HAP-1 (cell line): ENCODE data around the gene ACADM.
"Not testable (repeated sequence)": the region's sequence is repeated elsewhere in the genome, so short reads cannot be mapped to it uniquely, and the experiment has no call there.

Source experiments
- DNase-seq, 2 experiments: peaks; one replicate each; pipeline ENCODE4 v3.0.0-alpha.2; 2016 to 2020; ENCODE audit warnings: low spot score in 2 of 2
- H3K27me3 ChIP-seq: fragments of 250-450 bp; sonication (Bioruptor Pico); 2 replicates; pipeline ENCODE4 v1.5.1; 2020; ENCODE audit warnings: low read depth, mild to moderate bottlenecking, moderate library complexity
- H3K36me3 ChIP-seq: fragments of 250-450 bp; sonication (Bioruptor Pico); replicated peaks from 2 replicates; pipeline ENCODE4 v1.5.1; 2020; ENCODE audit warnings: mild to moderate bottlenecking
- H3K4me1 ChIP-seq: fragments of 250-450 bp; sonication (Bioruptor Pico); 2 replicates; pipeline ENCODE4 v1.5.1; 2020; ENCODE audit warnings: mild to moderate bottlenecking
- H3K4me3 ChIP-seq: fragments of 250-450 bp; sonication (Bioruptor Pico); 2 replicates; pipeline ENCODE4 v1.5.1; 2020; ENCODE audit warnings: mild to moderate bottlenecking, moderate library complexity
- H3K9me3 ChIP-seq: fragments of 250-450 bp; sonication (Bioruptor Pico); 2 replicates; pipeline ENCODE4 v1.5.1; 2020; ENCODE audit warnings: mild to moderate bottlenecking, moderate library complexity
- in situ Hi-C: fragments of 300-500 bp; cut with MboI; formaldehyde crosslinking; loops from 3 replicates; pipeline ENCODE4 v1.14.3; 2020; ENCODE audit warnings: low sequenced_read_pairs, inconsistent platforms, mixed read lengths

ACADM gene

GRCh38 chr1:75758543-75758942 lies 34.0 kb downstream of the ACADM start:
- H3K9me3 ChIP-seq, DNase-seq, in situ Hi-C loops, H3K4me1 ChIP-seq, H3K27me3 ChIP-seq, H3K4me3 ChIP-seq: not testable (repeated sequence)
- peaks cover 26% of the 10 kb centered on the region for H3K36me3 ChIP-seq

GRCh38 chr1:75764057-75764655 lies 39.6 kb downstream of the ACADM start:
- in situ Hi-C loops, result no loop called here
- peaks cover 6% of the 10 kb centered on the region; the same call in 1 of the 2 replicates for H3K36me3 ChIP-seq
- DNase-seq, result no peak

GRCh38 chr1:75765697-75766355 lies 41.3 kb downstream of the ACADM start:
- no peak for DNase-seq
- in situ Hi-C loops, result no loop called here
- H3K36me3 ChIP-seq, result peaks cover 6% of the 10 kb centered on the region; the same call in 1 of the 2 replicates
- no peaks in the 10 kb centered on the region for H3K9me3 ChIP-seq
- no peak overlapping the region for H3K4me3 ChIP-seq
- peaks cover 19% of the 10 kb centered on the region for H3K4me1 ChIP-seq
- no peaks in the 10 kb centered on the region for H3K27me3 ChIP-seq

More at GRCh38 chr1:75764057-75764655, 39.6 kb downstream of the ACADM start:
- Histone ChIP-seq H3K4me1 (peaks cover 16% of the 10 kb centered on the region), H3K27me3 (no peaks in the 10 kb centered on the region), H3K4me3 (no peak overlapping the region), H3K9me3 (no peaks in the 10 kb centered on the region)

DNA sequence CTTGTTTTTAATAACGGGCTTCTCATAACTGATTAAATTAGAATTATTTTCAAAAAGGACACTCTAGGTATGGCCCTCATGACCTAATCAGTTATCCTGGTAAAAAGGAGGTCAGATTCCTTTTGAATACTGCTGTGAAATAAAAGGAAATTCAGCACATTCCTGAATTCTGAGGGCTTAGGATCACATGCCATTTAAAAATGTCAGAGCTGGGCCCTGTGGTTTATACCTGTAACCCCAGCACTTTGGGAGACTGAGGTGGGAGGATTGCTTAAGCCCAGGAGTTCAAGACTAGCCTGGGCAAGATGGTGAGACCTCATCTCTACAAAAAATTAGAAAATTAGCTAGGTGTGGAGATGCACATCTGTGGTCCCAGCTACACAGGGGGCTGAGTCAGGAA lies 43.5 kb downstream of the ACADM start:
- H3K27me3 ChIP-seq, result no peaks in the 10 kb centered on the region
- no peaks in the 10 kb centered on the region for H3K9me3 ChIP-seq
- DNase-seq, result no peak
- peaks cover 19% of the 10 kb centered on the region for H3K4me1 ChIP-seq
- in situ Hi-C loops, result no loop called here
- no peaks in the 10 kb centered on the region for H3K36me3 ChIP-seq
- H3K4me3 ChIP-seq, result no peak overlapping the region

- Histone ChIP-seq H3K36me3 (no peaks in the 10 kb centered on the region), H3K27me3 (no peaks in the 10 kb centered on the region), H3K4me3 (no peak overlapping the region), H3K9me3 (no peaks in the 10 kb centered on the region), H3K4me1 (peaks cover 9% of the 10 kb centered on the region)
- in situ Hi-C loops, result no loop called here
- no peak for DNase-seq
These were observed 46.3 kb downstream of the ACADM start for GRCh38 chr1:75770761-75771160.

- no peaks in the 10 kb centered on the region for H3K9me3 ChIP-seq
- no peaks in the 10 kb centered on the region for H3K27me3 ChIP-seq
- in situ Hi-C loops, result no loop called here
- no peak overlapping the region for H3K4me3 ChIP-seq
- no peak for DNase-seq
- H3K36me3 ChIP-seq, result no peaks in the 10 kb centered on the region
- H3K4me1 ChIP-seq, result peaks cover 9% of the 10 kb centered on the region
These were observed 47.5 kb downstream of the ACADM start for GRCh38 chr1:75771978-75772377.

GRCh38 chr1:75777812-75778211 lies 53.3 kb downstream of the ACADM start:
- H3K27me3 ChIP-seq, H3K4me1 ChIP-seq, in situ Hi-C loops, H3K9me3 ChIP-seq, DNase-seq, H3K4me3 ChIP-seq, H3K36me3 ChIP-seq: not testable (repeated sequence)

DNA sequence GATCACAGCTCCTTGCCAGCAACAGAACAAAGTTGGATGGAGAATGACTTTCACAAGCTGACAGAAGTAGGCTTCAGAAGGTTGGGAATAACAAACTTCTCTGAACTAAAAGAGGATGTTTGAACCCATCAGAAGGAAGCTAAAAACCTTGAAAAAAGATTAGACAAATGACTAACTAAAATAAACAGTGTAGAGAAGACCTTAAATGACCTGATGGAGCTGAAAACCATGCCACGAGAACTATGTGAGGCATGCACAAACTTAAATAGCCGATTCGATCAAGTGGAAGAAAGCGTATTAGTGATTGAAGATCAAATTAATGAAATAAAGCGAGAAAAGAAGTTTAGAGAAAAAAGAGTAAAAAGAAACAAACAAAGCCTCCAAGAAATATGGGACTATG lies 54.2 kb downstream of the ACADM start:
- DNase-seq, in situ Hi-C loops, H3K9me3 ChIP-seq: not testable (repeated sequence)

GRCh38 chr1:75780183-75780582 lies 55.7 kb downstream of the ACADM start:
- in situ Hi-C loops, H3K9me3 ChIP-seq, H3K4me1 ChIP-seq, H3K36me3 ChIP-seq, DNase-seq, H3K27me3 ChIP-seq, H3K4me3 ChIP-seq: not testable (repeated sequence)

More for the DNA sequence above, 54.2 kb downstream of the ACADM start:
- H3K4me1 ChIP-seq, H3K27me3 ChIP-seq, H3K4me3 ChIP-seq, H3K36me3 ChIP-seq: not testable (repeated sequence)

- H3K4me3 ChIP-seq, DNase-seq, H3K9me3 ChIP-seq, H3K27me3 ChIP-seq, in situ Hi-C loops: not testable (repeated sequence)
- Histone ChIP-seq H3K36me3 (peaks cover 24% of the 10 kb centered on the region), H3K4me1 (peaks cover 10% of the 10 kb centered on the region)
These were observed 59.4 kb downstream of the ACADM start for GRCh38 chr1:75783920-75784319.

DNA sequence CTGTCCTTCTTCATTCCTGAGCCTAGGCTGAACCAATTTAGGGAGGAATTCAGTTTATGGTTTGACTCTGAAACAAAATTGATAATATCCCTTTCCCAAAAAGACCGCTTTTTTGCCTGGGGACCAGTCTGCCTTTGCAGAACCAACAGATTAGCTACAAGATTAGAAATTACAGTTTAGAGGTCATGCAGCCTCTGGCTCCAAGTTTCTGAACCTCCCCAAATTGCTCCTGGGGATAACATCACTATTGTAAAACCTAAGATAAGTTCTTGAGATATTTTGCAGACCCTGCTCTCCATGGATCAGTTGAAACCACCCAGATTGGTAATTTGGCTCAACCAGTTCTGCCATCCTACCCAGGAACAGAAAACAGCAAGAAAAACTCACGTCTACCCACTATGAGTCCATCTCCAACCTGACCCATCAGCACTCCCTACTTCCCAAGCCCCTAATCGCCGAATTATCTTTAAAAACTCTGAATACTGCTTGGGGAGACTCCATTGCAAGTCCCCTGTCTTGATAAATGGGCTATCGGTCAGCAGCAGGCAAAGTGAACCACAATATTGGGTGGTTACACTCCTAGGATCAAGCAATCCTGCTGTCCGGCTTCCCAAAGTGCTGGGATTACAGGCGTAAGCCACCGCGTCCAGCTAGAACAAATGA lies 60.9 kb downstream of the ACADM start:
- in situ Hi-C loops, result no loop called here
- Histone ChIP-seq H3K4me3 (peak overlapping the region; percentile 61), H3K27me3 (no peaks in the 10 kb centered on the region), H3K9me3 (no peaks in the 10 kb centered on the region), H3K36me3 (peaks cover 39% of the 10 kb centered on the region), H3K4me1 (peaks cover 18% of the 10 kb centered on the region)
- DNase-seq, result no peak

GRCh38 chr1:75785983-75786853 lies 61.7 kb downstream of the ACADM start, which contains the start of gene RABGGTB:
TSS of gene RABGGTB (plus strand) at chr1:75786256. CDS start at chr1:75786272, 16 bp downstream.
- Histone ChIP-seq H3K4me3 (peak within 1 kb of the TSS; percentile 61), H3K9me3 (no peaks in the 10 kb centered on the region), H3K4me1 (peaks cover 18% of the 10 kb centered on the region), H3K27me3 (no peaks in the 10 kb centered on the region), H3K36me3 (peaks cover 47% of the 10 kb centered on the region)
- peak; percentile 92 to 96 for DNase-seq
- in situ Hi-C loops, result no loop called here

DNA sequence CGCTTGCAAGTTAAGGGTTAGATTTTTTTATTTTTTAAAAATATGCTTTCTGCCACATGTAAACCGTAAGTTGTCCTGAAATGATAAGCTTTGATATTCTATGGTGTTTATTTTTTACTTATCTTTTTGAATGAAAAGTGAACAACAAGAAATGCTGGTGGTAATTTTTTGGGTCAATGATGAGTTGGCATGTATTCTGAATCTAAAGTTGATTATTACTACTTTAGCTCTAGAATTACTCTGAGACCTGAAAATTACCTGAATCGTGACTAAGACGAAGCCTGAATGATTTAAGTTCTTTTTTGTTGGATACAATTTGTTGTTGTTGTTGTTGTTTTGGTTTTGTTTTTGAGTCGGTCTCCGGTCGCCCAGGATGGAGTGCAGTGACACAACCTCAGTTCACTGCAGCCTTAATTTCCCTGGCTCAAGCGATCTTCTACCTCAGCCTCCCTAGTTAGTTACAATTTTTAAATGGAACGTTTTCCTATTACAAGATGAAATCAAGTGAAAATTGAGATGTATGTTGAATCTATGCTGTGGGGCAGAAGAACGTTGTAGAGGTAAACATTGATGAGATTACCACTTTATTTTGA lies 62.5 kb downstream of the ACADM start:
- H3K9me3 ChIP-seq, result no peaks in the 10 kb centered on the region
- peaks cover 23% of the 10 kb centered on the region for H3K4me1 ChIP-seq
- H3K36me3 ChIP-seq, result peaks cover 54% of the 10 kb centered on the region
- DNase-seq, result no peak
- no peaks in the 10 kb centered on the region for H3K27me3 ChIP-seq
- H3K4me3 ChIP-seq, result peak overlapping the region; percentile 61
- in situ Hi-C loops, result no loop called here
